GM12878 (cell line): Measurements from ENCODE around the gene URI1.

ENCODE experiments used
- RBBP5 ChIP-seq: fragments of 200-600 bp; sonication (generic); conservative IDR thresholded peaks from 2 replicates; pipeline ENCODE4 v1.6.1; 2016
- SMARCA5 ChIP-seq: fragments of 450-650 bp; IDR thresholded peaks from 2 replicates; pipeline ENCODE4 v1.6.1; 2017; ENCODE audit warnings: mild to moderate bottlenecking
- SMC3 ChIP-seq: IDR thresholded peaks from 2 replicates; pipeline ENCODE4 v1.6.1; 2011; ENCODE audit warnings: low read length, improper control_type of control experiment, borderline replicate concordance
- TARDBP ChIP-seq: IDR thresholded peaks from 2 replicates; pipeline ENCODE4 v1.6.1; 2016; ENCODE audit warnings: borderline replicate concordance
- TF ChIP-seq, protein P1 (sequence below), 3 experiments: IDR thresholded peaks in 2 of 3; conservative IDR thresholded peaks in 1 of 3; 2 replicates each; pipeline ENCODE4 v1.5.1; 2011; ENCODE audit warnings: low read depth in 3 of 3, low read length in 3 of 3, mild to moderate bottlenecking in 3 of 3, control low read depth in 2 of 3, moderate library complexity in 2 of 3, inconsistent platforms in 1 of 3, mixed read lengths in 1 of 3; ENCODE audit not compliant: control insufficient read depth in 2 of 3, insufficient read depth in 1 of 3; ENCODE audit errors: extremely low read depth in 1 of 3
- TF ChIP-seq, protein P2 (sequence below): IDR thresholded peaks from 2 replicates; pipeline ENCODE4 v1.6.1; 2012; ENCODE audit warnings: low read depth, low read length, improper control_type of control experiment
- TF ChIP-seq, protein P3 (sequence below): IDR thresholded peaks from 2 replicates; pipeline ENCODE4 v1.6.1; 2012; ENCODE audit warnings: mild to moderate bottlenecking, low read depth, low read length

DNA sequence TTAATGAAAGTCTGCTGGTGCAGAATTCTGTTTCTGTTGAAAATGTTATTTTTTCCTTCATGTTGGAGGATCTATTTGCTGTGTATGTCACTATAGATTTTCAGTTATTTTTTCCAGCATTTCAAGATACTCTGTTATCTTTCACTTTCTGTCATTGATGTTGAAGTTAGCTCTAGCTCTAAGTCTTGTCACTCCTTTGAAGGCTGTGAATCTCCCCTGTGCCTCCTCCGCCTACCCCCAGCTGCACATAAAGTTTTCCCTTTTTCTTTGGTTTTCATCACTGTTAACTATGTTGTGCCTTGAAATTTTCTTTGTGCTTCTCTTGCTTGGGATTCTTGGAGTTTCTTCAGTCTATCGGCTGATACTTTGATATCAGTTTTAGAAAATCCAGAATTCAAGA, 20.8 kb downstream of the URI1 start:
- no peak for TF ChIP-seq SMC3
- TF ChIP-seq, protein P1, sequence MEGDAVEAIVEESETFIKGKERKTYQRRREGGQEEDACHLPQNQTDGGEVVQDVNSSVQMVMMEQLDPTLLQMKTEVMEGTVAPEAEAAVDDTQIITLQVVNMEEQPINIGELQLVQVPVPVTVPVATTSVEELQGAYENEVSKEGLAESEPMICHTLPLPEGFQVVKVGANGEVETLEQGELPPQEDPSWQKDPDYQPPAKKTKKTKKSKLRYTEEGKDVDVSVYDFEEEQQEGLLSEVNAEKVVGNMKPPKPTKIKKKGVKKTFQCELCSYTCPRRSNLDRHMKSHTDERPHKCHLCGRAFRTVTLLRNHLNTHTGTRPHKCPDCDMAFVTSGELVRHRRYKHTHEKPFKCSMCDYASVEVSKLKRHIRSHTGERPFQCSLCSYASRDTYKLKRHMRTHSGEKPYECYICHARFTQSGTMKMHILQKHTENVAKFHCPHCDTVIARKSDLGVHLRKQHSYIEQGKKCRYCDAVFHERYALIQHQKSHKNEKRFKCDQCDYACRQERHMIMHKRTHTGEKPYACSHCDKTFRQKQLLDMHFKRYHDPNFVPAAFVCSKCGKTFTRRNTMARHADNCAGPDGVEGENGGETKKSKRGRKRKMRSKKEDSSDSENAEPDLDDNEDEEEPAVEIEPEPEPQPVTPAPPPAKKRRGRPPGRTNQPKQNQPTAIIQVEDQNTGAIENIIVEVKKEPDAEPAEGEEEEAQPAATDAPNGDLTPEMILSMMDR (IDR thresholded peaks at IDR 0.05 in 2 of 3, conservative IDR thresholded peaks at IDR 0.05 in 1 of 3; ENCODE audit: control insufficient read depth in 2 of 3, extremely low read depth in 1 of 3, insufficient read depth in 1 of 3, low read depth in 3 of 3, low read length in 3 of 3) = no peak
- TF ChIP-seq, protein P2, sequence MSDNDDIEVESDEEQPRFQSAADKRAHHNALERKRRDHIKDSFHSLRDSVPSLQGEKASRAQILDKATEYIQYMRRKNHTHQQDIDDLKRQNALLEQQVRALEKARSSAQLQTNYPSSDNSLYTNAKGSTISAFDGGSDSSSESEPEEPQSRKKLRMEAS = no peak
- no peak for TF ChIP-seq SMARCA5
- no peak for TF ChIP-seq TARDBP
- no peak for TF ChIP-seq RBBP5
- TF ChIP-seq, protein P3, sequence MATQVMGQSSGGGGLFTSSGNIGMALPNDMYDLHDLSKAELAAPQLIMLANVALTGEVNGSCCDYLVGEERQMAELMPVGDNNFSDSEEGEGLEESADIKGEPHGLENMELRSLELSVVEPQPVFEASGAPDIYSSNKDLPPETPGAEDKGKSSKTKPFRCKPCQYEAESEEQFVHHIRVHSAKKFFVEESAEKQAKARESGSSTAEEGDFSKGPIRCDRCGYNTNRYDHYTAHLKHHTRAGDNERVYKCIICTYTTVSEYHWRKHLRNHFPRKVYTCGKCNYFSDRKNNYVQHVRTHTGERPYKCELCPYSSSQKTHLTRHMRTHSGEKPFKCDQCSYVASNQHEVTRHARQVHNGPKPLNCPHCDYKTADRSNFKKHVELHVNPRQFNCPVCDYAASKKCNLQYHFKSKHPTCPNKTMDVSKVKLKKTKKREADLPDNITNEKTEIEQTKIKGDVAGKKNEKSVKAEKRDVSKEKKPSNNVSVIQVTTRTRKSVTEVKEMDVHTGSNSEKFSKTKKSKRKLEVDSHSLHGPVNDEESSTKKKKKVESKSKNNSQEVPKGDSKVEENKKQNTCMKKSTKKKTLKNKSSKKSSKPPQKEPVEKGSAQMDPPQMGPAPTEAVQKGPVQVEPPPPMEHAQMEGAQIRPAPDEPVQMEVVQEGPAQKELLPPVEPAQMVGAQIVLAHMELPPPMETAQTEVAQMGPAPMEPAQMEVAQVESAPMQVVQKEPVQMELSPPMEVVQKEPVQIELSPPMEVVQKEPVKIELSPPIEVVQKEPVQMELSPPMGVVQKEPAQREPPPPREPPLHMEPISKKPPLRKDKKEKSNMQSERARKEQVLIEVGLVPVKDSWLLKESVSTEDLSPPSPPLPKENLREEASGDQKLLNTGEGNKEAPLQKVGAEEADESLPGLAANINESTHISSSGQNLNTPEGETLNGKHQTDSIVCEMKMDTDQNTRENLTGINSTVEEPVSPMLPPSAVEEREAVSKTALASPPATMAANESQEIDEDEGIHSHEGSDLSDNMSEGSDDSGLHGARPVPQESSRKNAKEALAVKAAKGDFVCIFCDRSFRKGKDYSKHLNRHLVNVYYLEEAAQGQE = no peak
